ENCODE measurements around the gene UBLCP1. TPM values are rescaled to one million over a fixed set of nuclear protein-coding genes. Genes with fewer than 3 reads are reported as not detected.
"Not testable (repeated sequence)": the region's sequence is repeated elsewhere in the genome, so short reads cannot be mapped to it uniquely, and the experiment has no call there.

Gene UBLCP1
- total RNA-seq, 2 donors from 2014 or later, result 13.4 to 24.7 TPM

- Mint-ChIP-seq H3K4me1 (peaks cover 17% of the 10 kb centered on the region), H3K4me3 (peak overlapping the region; percentile 46), H3K27ac (peak overlapping the region; percentile 56), H3K36me3 (ENCODE audit: low read depth) (peaks cover 71% of the 10 kb centered on the region), H3K27me3 (no peaks in the 10 kb centered on the region), H3K9me3 (no peaks in the 10 kb centered on the region)
- no peak for ATAC-seq (replicated peaks)
Measured at GRCh38 chr5:159269723-159270122, 6.6 kb downstream of the UBLCP1 start.

- Mint-ChIP-seq H3K27ac (no peak overlapping the region), H3K9me3 (no peaks in the 10 kb centered on the region), H3K4me3 (no peak overlapping the region), H3K27me3 (no peaks in the 10 kb centered on the region), H3K4me1 (peaks cover 9% of the 10 kb centered on the region), H3K36me3 (ENCODE audit: low read depth) (peaks cover 89% of the 10 kb centered on the region)
- no peak for ATAC-seq (replicated peaks)
Measured at GRCh38 chr5:159273923-159274322, 10.8 kb downstream of the UBLCP1 start.

- Mint-ChIP-seq H3K4me3 (peak overlapping the region; percentile 33), H3K4me1 (peaks cover 6% of the 10 kb centered on the region), H3K36me3 (ENCODE audit: low read depth) (peaks cover 89% of the 10 kb centered on the region), H3K27me3 (no peaks in the 10 kb centered on the region), H3K9me3 (no peaks in the 10 kb centered on the region), H3K27ac (no peak overlapping the region)
- ATAC-seq (replicated peaks), result no peak
Measured at GRCh38 chr5:159274676-159275075, 11.6 kb downstream of the UBLCP1 start.

- Mint-ChIP-seq H3K4me1 (no peaks in the 10 kb centered on the region), H3K9me3 (no peaks in the 10 kb centered on the region), H3K27me3 (no peaks in the 10 kb centered on the region), H3K4me3 (no peak overlapping the region), H3K27ac (no peak overlapping the region), H3K36me3 (ENCODE audit: low read depth) (peaks cover 36% of the 10 kb centered on the region)
- no peak for ATAC-seq (replicated peaks)
Measured at GRCh38 chr5:159286420-159287035, 23.4 kb downstream of the UBLCP1 start.

GRCh38 chr5:159290741-159291140 is 27.7 kb downstream of the UBLCP1 start:
- ATAC-seq (replicated peaks), result no peak
- H3K4me1 Mint-ChIP-seq, result no peaks in the 10 kb centered on the region
- H3K4me3 Mint-ChIP-seq, result no peak overlapping the region
- H3K9me3 Mint-ChIP-seq, result no peaks in the 10 kb centered on the region
- H3K36me3 Mint-ChIP-seq (ENCODE audit: low read depth), result no peaks in the 10 kb centered on the region
- peak overlapping the region; percentile 48 for H3K27ac Mint-ChIP-seq
- no peaks in the 10 kb centered on the region for H3K27me3 Mint-ChIP-seq

GRCh38 chr5:159294921-159295320 is 31.8 kb downstream of the UBLCP1 start:
- no peak for ATAC-seq (replicated peaks)
- Mint-ChIP-seq H3K4me3 (no peak overlapping the region), H3K9me3 (peaks cover 8% of the 10 kb centered on the region), H3K36me3 (ENCODE audit: low read depth) (no peaks in the 10 kb centered on the region), H3K4me1 (no peaks in the 10 kb centered on the region), H3K27ac (no peak overlapping the region), H3K27me3 (no peaks in the 10 kb centered on the region)

- H3K9me3 Mint-ChIP-seq, result peaks cover 12% of the 10 kb centered on the region
- H3K27me3 Mint-ChIP-seq; H3K36me3 Mint-ChIP-seq (ENCODE audit: low read depth); H3K27ac Mint-ChIP-seq; ATAC-seq (replicated peaks); H3K4me3 Mint-ChIP-seq; H3K4me1 Mint-ChIP-seq: not testable (repeated sequence)
Measured at GRCh38 chr5:159297300-159297699, 34.2 kb downstream of the UBLCP1 start.

- ATAC-seq (replicated peaks), result no peak
- H3K4me3 Mint-ChIP-seq, result no peak overlapping the region
Measured at GRCh38 chr5:159301466-159301865, 38.4 kb downstream of the UBLCP1 start.

GRCh38 chr5:159301929-159302860 is 39.1 kb downstream of the UBLCP1 start:
- not testable (repeated sequence) for H3K4me3 Mint-ChIP-seq; H3K36me3 Mint-ChIP-seq (ENCODE audit: low read depth); ATAC-seq (replicated peaks); H3K4me1 Mint-ChIP-seq; H3K27ac Mint-ChIP-seq
- peaks cover 15% of the 10 kb centered on the region for H3K27me3 Mint-ChIP-seq
- peaks cover 17% of the 10 kb centered on the region for H3K9me3 Mint-ChIP-seq

More at GRCh38 chr5:159301466-159301865, 38.4 kb downstream of the UBLCP1 start:
- Mint-ChIP-seq H3K27ac (no peak overlapping the region), H3K4me1 (no peaks in the 10 kb centered on the region), H3K36me3 (ENCODE audit: low read depth) (no peaks in the 10 kb centered on the region), H3K27me3 (peaks cover 15% of the 10 kb centered on the region), H3K9me3 (peaks cover 19% of the 10 kb centered on the region)

- ATAC-seq (replicated peaks), result no peak
- Mint-ChIP-seq H3K27me3 (peaks cover 15% of the 10 kb centered on the region), H3K27ac (no peak overlapping the region)
Measured at GRCh38 chr5:159303286-159303685, 40.2 kb downstream of the UBLCP1 start.

GRCh38 chr5:159304961-159305595 is 42.0 kb downstream of the UBLCP1 start:
- peaks cover 19% of the 10 kb centered on the region for H3K27me3 Mint-ChIP-seq
- no peak for ATAC-seq (replicated peaks)
- no peaks in the 10 kb centered on the region for H3K36me3 Mint-ChIP-seq (ENCODE audit: low read depth)
- H3K9me3 Mint-ChIP-seq, result peaks cover 11% of the 10 kb centered on the region
- H3K4me1 Mint-ChIP-seq, result no peaks in the 10 kb centered on the region
- H3K27ac Mint-ChIP-seq, result no peak overlapping the region
- no peak overlapping the region for H3K4me3 Mint-ChIP-seq

More at GRCh38 chr5:159303286-159303685, 40.2 kb downstream of the UBLCP1 start:
- H3K36me3 Mint-ChIP-seq (ENCODE audit: low read depth), result no peaks in the 10 kb centered on the region
- H3K9me3 Mint-ChIP-seq, result peaks cover 11% of the 10 kb centered on the region
- H3K4me1 Mint-ChIP-seq, result no peaks in the 10 kb centered on the region
- no peak overlapping the region for H3K4me3 Mint-ChIP-seq

- Mint-ChIP-seq H3K27ac (no peak overlapping the region), H3K4me3 (peak overlapping the region; percentile 32), H3K27me3 (peaks cover 13% of the 10 kb centered on the region), H3K36me3 (ENCODE audit: low read depth) (no peaks in the 10 kb centered on the region), H3K9me3 (no peaks in the 10 kb centered on the region), H3K4me1 (no peaks in the 10 kb centered on the region)
- ATAC-seq (replicated peaks), result no peak
Measured at GRCh38 chr5:159309689-159310433, 46.8 kb downstream of the UBLCP1 start.

GRCh38 chr5:159310511-159310910 is 47.4 kb downstream of the UBLCP1 start:
- Mint-ChIP-seq H3K27me3 (peaks cover 11% of the 10 kb centered on the region), H3K36me3 (ENCODE audit: low read depth) (no peaks in the 10 kb centered on the region), H3K4me1 (no peaks in the 10 kb centered on the region), H3K9me3 (no peaks in the 10 kb centered on the region), H3K4me3 (peak overlapping the region; percentile 32), H3K27ac (no peak overlapping the region)
- peak; percentile 61 for ATAC-seq (replicated peaks)

GRCh38 chr5:159311063-159311462 is 48.0 kb downstream of the UBLCP1 start:
- H3K27ac Mint-ChIP-seq, result no peak overlapping the region

More at GRCh38 chr5:159311063-159311462, 48.0 kb downstream of the UBLCP1 start:
- H3K4me1 Mint-ChIP-seq, result no peaks in the 10 kb centered on the region
- H3K4me3 Mint-ChIP-seq, result peak overlapping the region; percentile 32
- H3K9me3 Mint-ChIP-seq, result no peaks in the 10 kb centered on the region
- H3K27me3 Mint-ChIP-seq, result peaks cover 11% of the 10 kb centered on the region
- no peaks in the 10 kb centered on the region for H3K36me3 Mint-ChIP-seq (ENCODE audit: low read depth)
- no peak for ATAC-seq (replicated peaks)

Data from activated T-helper 17 cell treated with anti-CD3 and anti-CD28 coated beads, Interleukin-2, amount 50 U/mL, for 72 hours (primary cell).